Astrocyte (in vitro differentiated cells and primary cell): ENCODE data around the gene HSPA1A. TPM values are rescaled to one million over a fixed set of nuclear protein-coding genes. Genes with fewer than 3 reads are reported as not detected.

ENCODE experiments used
- DNase-seq: peaks from one replicate; pipeline ENCODE4 v3.0.0-alpha.2; 2010; ENCODE audit warnings: low read depth
- FAIRE-seq: peaks from 2 replicates; lab custom pipeline; 2011; peaks lifted over from hg19 to GRCh38; lab: Jason Lieb, UNC
- H2AFZ ChIP-seq: 2 replicates; pipeline ENCODE4 v1.6.0; 2012; ENCODE audit warnings: low read depth, low read length, inconsistent platforms
- H3K27ac ChIP-seq: 2 replicates; pipeline ENCODE4 v1.5.1; 2011; ENCODE audit warnings: low read depth, low read length, inconsistent platforms
- H3K27me3 ChIP-seq: 2 replicates; pipeline ENCODE4 v1.6.0; 2011; ENCODE audit warnings: low read length, inconsistent platforms; ENCODE audit not compliant: insufficient read depth
- H3K36me3 ChIP-seq: 2 replicates; pipeline ENCODE4 v1.5.1; 2011; ENCODE audit warnings: low read length, inconsistent platforms; ENCODE audit not compliant: insufficient read depth
- H3K4me1 ChIP-seq: 2 replicates; pipeline ENCODE4 v1.5.1; 2011; ENCODE audit warnings: low read length, inconsistent platforms; ENCODE audit not compliant: insufficient read depth
- H3K4me2 ChIP-seq: 2 replicates; pipeline ENCODE4 v1.6.0; 2012; ENCODE audit warnings: low read length, inconsistent platforms
- H3K4me3 ChIP-seq: 2 replicates; pipeline ENCODE4 v1.5.1; 2011; ENCODE audit warnings: low read depth, mild to moderate bottlenecking, low read length, inconsistent platforms; ENCODE audit not compliant: insufficient read depth
- H3K79me2 ChIP-seq: 2 replicates; pipeline ENCODE4 v1.6.0; 2012; ENCODE audit warnings: mild to moderate bottlenecking, low read length, inconsistent platforms; ENCODE audit not compliant: insufficient read depth
- H3K9ac ChIP-seq: 2 replicates; pipeline ENCODE4 v1.6.0; 2012; ENCODE audit warnings: mild to moderate bottlenecking, low read length, inconsistent platforms
- H3K9me3 ChIP-seq: 2 replicates; pipeline ENCODE4 v1.5.1; 2012; ENCODE audit warnings: low read depth, mild to moderate bottlenecking, low read length, inconsistent platforms; ENCODE audit not compliant: insufficient read depth
- H4K20me1 ChIP-seq: 2 replicates; pipeline ENCODE4 v1.6.0; 2012; ENCODE audit warnings: low read length, inconsistent platforms; ENCODE audit not compliant: insufficient read depth
- H3K27ac Mint-ChIP-seq: one replicate; pipeline ENCODE4 v1.8.0; 2021; ENCODE audit warnings: mild to moderate bottlenecking, mixed read lengths; ENCODE audit not compliant: unreplicated experiment
- H3K27me3 Mint-ChIP-seq: one replicate; pipeline ENCODE4 v1.8.0; 2021; ENCODE audit warnings: low read depth, mixed read lengths; ENCODE audit not compliant: unreplicated experiment
- H3K36me3 Mint-ChIP-seq: one replicate; pipeline ENCODE4 v1.8.0; 2021; ENCODE audit warnings: low read depth, mixed read lengths; ENCODE audit not compliant: unreplicated experiment
- H3K4me1 Mint-ChIP-seq: one replicate; pipeline ENCODE4 v1.8.0; 2021; ENCODE audit warnings: low read depth, mixed read lengths; ENCODE audit not compliant: unreplicated experiment
- H3K4me3 Mint-ChIP-seq: one replicate; pipeline ENCODE4 v1.8.0; 2021; ENCODE audit warnings: mild to moderate bottlenecking, moderate library complexity, mixed read lengths; ENCODE audit not compliant: unreplicated experiment
- H3K9me3 Mint-ChIP-seq: one replicate; pipeline ENCODE4 v1.8.0; 2021; ENCODE audit warnings: mild to moderate bottlenecking, mixed read lengths; ENCODE audit not compliant: unreplicated experiment
- EZH2 ChIP-seq: IDR thresholded peaks from 2 replicates; pipeline ENCODE4 v1.6.1; 2012; ENCODE audit warnings: mild to moderate bottlenecking, low read length, inconsistent platforms; ENCODE audit not compliant: insufficient read depth
- total RNA-seq: library from RNA; stranded (reverse); gene quantifications from 2 replicates; pipeline ENCODE4 v1.2.1, GENCODE V29; 2021
- TF ChIP-seq, protein P1 (sequence below): IDR thresholded peaks from 2 replicates; pipeline ENCODE4 v1.5.1; 2011; ENCODE audit warnings: low read depth, mild to moderate bottlenecking, inconsistent platforms, low read length, moderate library complexity; ENCODE audit not compliant: insufficient read depth

The HSPA1A gene
- total RNA-seq, 1 donor from 2014 or later, result 52.7 TPM

- Histone ChIP-seq H3K36me3 (peaks cover 36% of the 10 kb centered on the region), H3K4me3 (peak overlapping the region; percentile 93), H2AFZ (no peak overlapping the region), H4K20me1 (peaks cover 54% of the 10 kb centered on the region), H3K4me1 (peaks cover 30% of the 10 kb centered on the region), H3K9ac (peak overlapping the region; percentile 91), H3K79me2 (peaks cover 59% of the 10 kb centered on the region), H3K27ac (peak overlapping the region; percentile 54), H3K9me3 (no peaks in the 10 kb centered on the region), H3K27me3 (no peaks in the 10 kb centered on the region), H3K4me2 (peak overlapping the region; percentile 100)
- Mint-ChIP-seq H3K9me3 (no peaks in the 10 kb centered on the region), H3K27ac (peak overlapping the region; percentile 75), H3K27me3 (no peaks in the 10 kb centered on the region), H3K36me3 (peaks cover 36% of the 10 kb centered on the region), H3K4me1 (peaks cover 15% of the 10 kb centered on the region), H3K4me3 (peak overlapping the region; percentile 97)
- TF ChIP-seq, protein P1, sequence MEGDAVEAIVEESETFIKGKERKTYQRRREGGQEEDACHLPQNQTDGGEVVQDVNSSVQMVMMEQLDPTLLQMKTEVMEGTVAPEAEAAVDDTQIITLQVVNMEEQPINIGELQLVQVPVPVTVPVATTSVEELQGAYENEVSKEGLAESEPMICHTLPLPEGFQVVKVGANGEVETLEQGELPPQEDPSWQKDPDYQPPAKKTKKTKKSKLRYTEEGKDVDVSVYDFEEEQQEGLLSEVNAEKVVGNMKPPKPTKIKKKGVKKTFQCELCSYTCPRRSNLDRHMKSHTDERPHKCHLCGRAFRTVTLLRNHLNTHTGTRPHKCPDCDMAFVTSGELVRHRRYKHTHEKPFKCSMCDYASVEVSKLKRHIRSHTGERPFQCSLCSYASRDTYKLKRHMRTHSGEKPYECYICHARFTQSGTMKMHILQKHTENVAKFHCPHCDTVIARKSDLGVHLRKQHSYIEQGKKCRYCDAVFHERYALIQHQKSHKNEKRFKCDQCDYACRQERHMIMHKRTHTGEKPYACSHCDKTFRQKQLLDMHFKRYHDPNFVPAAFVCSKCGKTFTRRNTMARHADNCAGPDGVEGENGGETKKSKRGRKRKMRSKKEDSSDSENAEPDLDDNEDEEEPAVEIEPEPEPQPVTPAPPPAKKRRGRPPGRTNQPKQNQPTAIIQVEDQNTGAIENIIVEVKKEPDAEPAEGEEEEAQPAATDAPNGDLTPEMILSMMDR, result no peak
- TF ChIP-seq EZH2, result no peak
- no peak for FAIRE-seq
- no peak for DNase-seq
Measured at GRCh38 chr6:31836047-31836473, 20.7 kb downstream of the HSPA1A start.

GRCh38 chr6:31836474-31837368 lies 21.4 kb downstream of the HSPA1A start:
- H3K9me3 Mint-ChIP-seq, result no peaks in the 10 kb centered on the region
- TF ChIP-seq EZH2, result no peak
- TF ChIP-seq, protein P1, result no peak

More at GRCh38 chr6:31836474-31837368, 21.4 kb downstream of the HSPA1A start:
- Histone ChIP-seq H3K9ac (peak overlapping the region; percentile 91), H4K20me1 (peaks cover 57% of the 10 kb centered on the region), H3K4me3 (peak overlapping the region; percentile 93), H3K36me3 (peaks cover 36% of the 10 kb centered on the region), H3K9me3 (no peaks in the 10 kb centered on the region), H2AFZ (no peak overlapping the region), H3K27me3 (no peaks in the 10 kb centered on the region), H3K4me1 (peaks cover 29% of the 10 kb centered on the region), H3K79me2 (peaks cover 52% of the 10 kb centered on the region), H3K4me2 (peak overlapping the region; percentile 100), H3K27ac (peak overlapping the region; percentile 54)
- peak overlapping the region; percentile 97 for H3K4me3 Mint-ChIP-seq
- peaks cover 14% of the 10 kb centered on the region for H3K4me1 Mint-ChIP-seq
- H3K27ac Mint-ChIP-seq, result peak overlapping the region; percentile 75
- FAIRE-seq (no peak), DNase-seq (no peak)
- no peaks in the 10 kb centered on the region for H3K27me3 Mint-ChIP-seq
- H3K36me3 Mint-ChIP-seq, result peaks cover 36% of the 10 kb centered on the region
